HepG2 (cell line): ENCODE data around the gene HLF. TPM values are rescaled to one million over a fixed set of nuclear protein-coding genes. Genes with fewer than 3 reads are reported as not detected.

Experiments
- ATAC-seq: fragments of 200-7000 bp; cut with Tn5 transposase; 3 replicates; pipeline ENCODE4 v1.9.1; 2020; ENCODE audit warnings: mild to moderate bottlenecking, moderate library complexity
- BruUV-seq: library from RNA; stranded (reverse); fragments of 400-500 nt; replicated peaks from 2 replicates; lab custom pipeline; 2021; lab: Mats Ljungman, UMichigan
- CTCF ChIA-PET: fragments of 300-600 bp; formaldehyde crosslinking; extraction: SDS; loops from one replicate; lab custom pipeline; 2021; ENCODE audit warnings: low total read pairs, inconsistent platforms, low intra/inter-chr PET ratio; lab: Yijun Ruan, JAX
- POLR2A ChIA-PET: fragments of 350-600 bp; sonication (Branson Sonifier 250); formaldehyde crosslinking; loops from one replicate; lab custom pipeline; 2020; ENCODE audit warnings: antibody characterized with exemption, inconsistent platforms; lab: Yijun Ruan, JAX
- DNase-seq: peaks from one replicate; pipeline ENCODE4 v3.0.0-alpha.2; 2015; ENCODE audit warnings: low spot score
- FAIRE-seq: peaks from 3 replicates; lab custom pipeline; 2011; peaks lifted over from hg19 to GRCh38; lab: Jason Lieb, UNC
- H2AFZ ChIP-seq: one replicate; pipeline ENCODE4 v1.6.1; 2011; ENCODE audit warnings: low read length, inconsistent platforms
- H3K27ac ChIP-seq: fragments of 300-600 bp; 3 replicates; pipeline ENCODE4 v1.8.0; 2011; ENCODE audit warnings: mixed run types, mild to moderate bottlenecking, mixed read lengths, low read length, inconsistent platforms; ENCODE audit not compliant: insufficient read depth; ENCODE audit errors: extremely low read length
- H3K27me3 ChIP-seq, 2 experiments: fragments of 200-600 bp in 1 of 2; 2 replicates in 1 of 2; 3 replicates in 1 of 2; pipeline versions ENCODE4 v1.6.0 to v1.8.0; 2011; ENCODE audit warnings: low read length in 2 of 2, mild to moderate bottlenecking in 2 of 2, moderate library complexity in 2 of 2, inconsistent platforms in 1 of 2; ENCODE audit not compliant: insufficient read depth in 2 of 2, control insufficient read depth in 1 of 2
- H3K36me3 ChIP-seq, 2 experiments: fragments of 200-600 bp in 1 of 2; replicated peaks in 1 of 2; 2 replicates in 1 of 2; 3 replicates in 1 of 2; pipeline versions ENCODE4 v1.5.1 to v1.8.0; 2011; ENCODE audit warnings: low read length in 2 of 2, inconsistent platforms in 1 of 2; ENCODE audit not compliant: insufficient read depth in 2 of 2, control insufficient read depth in 1 of 2
- H3K4me1 ChIP-seq: 2 replicates; pipeline ENCODE4 v1.5.1; 2012; ENCODE audit warnings: low read length, inconsistent platforms; ENCODE audit not compliant: insufficient read depth
- H3K4me2 ChIP-seq: 2 replicates; pipeline ENCODE4 v1.6.0; 2011; ENCODE audit warnings: low read depth, low read length, inconsistent platforms
- H3K4me3 ChIP-seq, 3 experiments: fragments of 200-600 bp in 1 of 3; sonication (generic), shearing (Covaris generic) in 1 of 3; replicated peaks in 1 of 3; 2 replicates each; pipeline ENCODE4 v1.5.1; 2011 to 2016; ENCODE audit warnings: low read length in 3 of 3, inconsistent platforms in 2 of 3, low read depth in 2 of 3, mild to moderate bottlenecking in 2 of 3, control low read depth in 1 of 3, mixed read lengths in 1 of 3; ENCODE audit not compliant: insufficient read depth in 1 of 3
- H3K79me2 ChIP-seq: one replicate; pipeline ENCODE4 v1.6.1; 2011; ENCODE audit warnings: low read length, inconsistent platforms; ENCODE audit not compliant: insufficient read depth
- H3K9ac ChIP-seq: 2 replicates; pipeline ENCODE4 v1.6.0; 2011; ENCODE audit warnings: mild to moderate bottlenecking, low read depth, low read length, inconsistent platforms; ENCODE audit not compliant: insufficient read depth
- H3K9me3 ChIP-seq: 2 replicates; pipeline ENCODE4 v1.5.1; 2012; ENCODE audit warnings: mild to moderate bottlenecking, low read length
- H4K20me1 ChIP-seq: 2 replicates; pipeline ENCODE4 v1.6.0; 2011; ENCODE audit warnings: inconsistent platforms, mild to moderate bottlenecking, low read length, moderate library complexity; ENCODE audit not compliant: insufficient read depth
- AHDC1 ChIP-seq: sonication (generic); formaldehyde crosslinking; IDR thresholded peaks from 2 replicates; pipeline ENCODE4 v1.5.1; 2020; ENCODE audit warnings: mild to moderate bottlenecking, missing genetic modification reagents, borderline replicate concordance
- HES4 ChIP-seq: sonication (generic); formaldehyde crosslinking; IDR thresholded peaks from 2 replicates; pipeline ENCODE4 v1.9.0; 2021; ENCODE audit warnings: mild to moderate bottlenecking, missing genetic modification reagents, borderline replicate concordance
- KLF16 ChIP-seq, 2 experiments: sonication (generic) in 1 of 2; formaldehyde crosslinking in 1 of 2; IDR thresholded peaks; 2 replicates each; pipeline versions ENCODE4 v1.6.1 to v1.8.0; 2016 to 2023; ENCODE audit warnings: missing genetic modification reagents in 2 of 2, missing compliant biosample characterization in 1 of 2
- MEIS1 ChIP-seq: sonication (generic); formaldehyde crosslinking; IDR thresholded peaks from 2 replicates; pipeline ENCODE4 v1.9.0; 2021; ENCODE audit warnings: mild to moderate bottlenecking, missing genetic modification reagents, moderate library complexity, borderline replicate concordance
- MTF1 ChIP-seq: sonication (generic); formaldehyde crosslinking; IDR thresholded peaks from 2 replicates; pipeline ENCODE4 v1.5.0; 2020; ENCODE audit warnings: missing genetic modification reagents
- RXRA ChIP-seq: sonication (generic); formaldehyde crosslinking; IDR thresholded peaks from 2 replicates; pipeline ENCODE4 v1.5.1; 2020; ENCODE audit warnings: missing genetic modification reagents
- ZBTB49 ChIP-seq: sonication (generic); formaldehyde crosslinking; IDR thresholded peaks from 2 replicates; pipeline ENCODE4 v1.4.0; 2020; ENCODE audit warnings: missing genetic modification reagents, borderline replicate concordance
- ZNF331 ChIP-seq: sonication (generic); formaldehyde crosslinking; IDR thresholded peaks from 2 replicates; pipeline ENCODE4 v1.4.0; 2020; ENCODE audit warnings: missing genetic modification reagents
- ZNF44 ChIP-seq: sonication (generic); formaldehyde crosslinking; IDR thresholded peaks from 2 replicates; pipeline ENCODE4 v1.5.1; 2020; ENCODE audit warnings: mild to moderate bottlenecking, missing genetic modification reagents
- ZSCAN31 ChIP-seq: sonication (generic); formaldehyde crosslinking; IDR thresholded peaks from 2 replicates; pipeline ENCODE4 v1.5.0; 2020; ENCODE audit warnings: low read depth, mild to moderate bottlenecking, missing genetic modification reagents
- WGBS: methylation state at CpG from one replicate; pipeline ENCODE4 v1.1.6; 2017; ENCODE audit warnings: low lambda C conversion rate; 5-methylcytosine and 5-hydroxymethylcytosine counted together
- in situ Hi-C: cut with HindIII; loops from 2 replicates; pipeline ENCODE4 v1.10.0; 2017; ENCODE audit warnings: low pct_unique_long_range_greater_than_20kb; ENCODE audit not compliant: extremely low pct_ligation_motif_present
- intact Hi-C: fragments of 100-400 bp; cut with micrococcal nuclease; formaldehyde crosslinking; loops from one replicate; pipeline ENCODE4 v1.10.0; 2022; ENCODE audit not compliant: unreplicated experiment
- polyA plus RNA-seq, 8 experiments: library from polyadenylated mRNA; depleted of rRNA in 3 of 8; stranded (reverse) in 7 of 8; unstranded in 1 of 8; fragments of >200 nt; fragmentation: Illumina TruSeq in 4 of 8; extraction: Trizol in 4 of 8; gene quantifications; 2 replicates each; pipeline versions ENCODE4 v1.2.1 to v1.2.3, GENCODE V29; 2011 to 2016; ENCODE audit warnings: low read depth in 4 of 8, missing spikeins in 1 of 8, mixed read lengths in 1 of 8; ENCODE audit not compliant: insufficient read depth in 1 of 8
- total RNA-seq, 5 experiments: library from RNA; depleted of rRNA; stranded (reverse); fragments of >200 nt; fragmentation: Illumina TruSeq; extraction: Trizol; gene quantifications; 2 replicates each; pipeline ENCODE4 v1.2.3, GENCODE V29; 2016; ENCODE audit warnings: low read depth in 1 of 5
- TF ChIP-seq, protein P1 (sequence below): IDR thresholded peaks from 2 replicates; pipeline ENCODE4 v1.6.1; 2016; ENCODE audit warnings: control low read depth
- TF ChIP-seq, protein P2 (sequence below): sonication (generic); formaldehyde crosslinking; IDR thresholded peaks from 2 replicates; pipeline ENCODE4 v1.8.1; 2023; ENCODE audit warnings: missing genetic modification reagents, mild to moderate bottlenecking, borderline replicate concordance
- TF ChIP-seq, protein P3 (sequence below): IDR thresholded peaks from 2 replicates; pipeline ENCODE4 v1.6.1; 2016; ENCODE audit warnings: mild to moderate bottlenecking, missing biosample characterization, missing genetic modification reagents

Gene HLF
- total and polyA plus RNA-seq, 2 of the 13 experiments (the other 11 are each of a cell fraction or from before 2014, with no cell fraction given), result 202 to 346 TPM

- Histone ChIP-seq H2AFZ (no peak overlapping the region), H3K27ac (no peak overlapping the region), H3K4me3 (no peak overlapping the region), H4K20me1 (no peaks in the 10 kb centered on the region), H3K79me2 (no peaks in the 10 kb centered on the region), H3K4me2 (no peak overlapping the region), H3K9me3 (peaks cover 1% of the 10 kb centered on the region; the same call in 1 of the 2 replicates), H3K27me3 (peaks cover 0 to 6% of the 10 kb centered on the region in 2 experiments; a peak in 1 of 5 replicates), H3K9ac (no peak overlapping the region), H3K36me3 (no peaks in the 10 kb centered on the region), H3K4me1 (peaks cover 16% of the 10 kb centered on the region)
- CTCF ChIA-PET, result no interaction called here
- no peak for DNase-seq
- in situ Hi-C loops (no loop called here), intact Hi-C loops (no loop called here)
- TF ChIP-seq, protein P1, sequence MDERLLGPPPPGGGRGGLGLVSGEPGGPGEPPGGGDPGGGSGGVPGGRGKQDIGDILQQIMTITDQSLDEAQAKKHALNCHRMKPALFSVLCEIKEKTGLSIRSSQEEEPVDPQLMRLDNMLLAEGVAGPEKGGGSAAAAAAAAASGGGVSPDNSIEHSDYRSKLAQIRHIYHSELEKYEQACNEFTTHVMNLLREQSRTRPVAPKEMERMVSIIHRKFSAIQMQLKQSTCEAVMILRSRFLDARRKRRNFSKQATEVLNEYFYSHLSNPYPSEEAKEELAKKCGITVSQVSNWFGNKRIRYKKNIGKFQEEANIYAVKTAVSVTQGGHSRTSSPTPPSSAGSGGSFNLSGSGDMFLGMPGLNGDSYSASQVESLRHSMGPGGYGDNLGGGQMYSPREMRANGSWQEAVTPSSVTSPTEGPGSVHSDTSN (CRISPR knock-in tag), result no peak
- TF ChIP-seq RXRA (CRISPR knock-in tag) (no peak), MTF1 (CRISPR knock-in tag) (no peak), ZNF44 (CRISPR knock-in tag) (no peak), MEIS1 (CRISPR knock-in tag) (no peak), AHDC1 (no peak), ZSCAN31 (CRISPR knock-in tag) (no peak), ZBTB49 (CRISPR knock-in tag) (no peak), ZNF331 (CRISPR knock-in tag) (no peak), KLF16 (CRISPR knock-in tag; IDR thresholded peaks at IDR 0.05) (no peak), HES4 (CRISPR knock-in tag) (no peak)
- TF ChIP-seq, protein P2, sequence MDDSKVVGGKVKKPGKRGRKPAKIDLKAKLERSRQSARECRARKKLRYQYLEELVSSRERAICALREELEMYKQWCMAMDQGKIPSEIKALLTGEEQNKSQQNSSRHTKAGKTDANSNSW (CRISPR knock-in tag), result no peak
- TF ChIP-seq, protein P3, sequence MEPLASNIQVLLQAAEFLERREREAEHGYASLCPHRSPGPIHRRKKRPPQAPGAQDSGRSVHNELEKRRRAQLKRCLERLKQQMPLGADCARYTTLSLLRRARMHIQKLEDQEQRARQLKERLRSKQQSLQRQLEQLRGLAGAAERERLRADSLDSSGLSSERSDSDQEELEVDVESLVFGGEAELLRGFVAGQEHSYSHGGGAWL (CRISPR knock-in tag), result no peak
- WGBS, result 73% methylated on average over 5 of the region's 5 CpGs
- no peak for FAIRE-seq
- ATAC-seq, result no peak
- no TSS peak for BruUV-seq
- POLR2A ChIA-PET, result no interaction called here
Observed at GRCh38 chr17:55341432-55341831, 76.7 kb downstream of the HLF start.
